ENCODE measurements around the gene CRKL.
A peak's percentile ranks its signal among the peaks of the same experiment; 100 is the strongest.

Gene CRKL

GRCh38 chr22:20967697-20968211 lies 50.5 kb downstream of the CRKL start:
- no peak for DNase-seq

GRCh38 chr22:20968281-20968977 lies 51.2 kb downstream of the CRKL start:
- DNase-seq = no peak

- DNase-seq = no peak
Observed at GRCh38 chr22:20970939-20971657, 53.9 kb downstream of the CRKL start.

GRCh38 chr22:20972014-20972694 lies 54.9 kb downstream of the CRKL start:
- peak; percentile 31 for DNase-seq

- no peak for DNase-seq
Observed at GRCh38 chr22:20972933-20973577, 55.8 kb downstream of the CRKL start.

- no peak for DNase-seq
Observed at GRCh38 chr22:20973634-20974286, 56.6 kb downstream of the CRKL start.

GRCh38 chr22:20974336-20974955 lies 57.2 kb downstream of the CRKL start:
- no peak for DNase-seq

- DNase-seq = no peak
Observed at GRCh38 chr22:20975541-20976290, 58.5 kb downstream of the CRKL start.

GRCh38 chr22:20976291-20976877 lies 59.2 kb downstream of the CRKL start:
- DNase-seq = no peak

GRCh38 chr22:20977019-20977418 lies 59.8 kb downstream of the CRKL start:
- DNase-seq = no peak

- no peak for DNase-seq
Observed at GRCh38 chr22:20977516-20978170, 60.4 kb downstream of the CRKL start.

GRCh38 chr22:20978419-20978818 lies 61.2 kb downstream of the CRKL start:
- DNase-seq = no peak

GRCh38 chr22:20979243-20979809 lies 62.1 kb downstream of the CRKL start:
- peak; percentile 73 for DNase-seq

GRCh38 chr22:20979940-20980453 lies 62.8 kb downstream of the CRKL start:
- DNase-seq = no peak

- no peak for DNase-seq
Observed at GRCh38 chr22:20980523-20980922, 63.3 kb downstream of the CRKL start.

GRCh38 chr22:20980938-20981722 lies 63.9 kb downstream of the CRKL start:
- no peak for DNase-seq

- DNase-seq = peak; percentile 83
Observed at GRCh38 chr22:20981787-20982562, 64.8 kb downstream of the CRKL start, which contains the start of gene LZTR1. Gene LZTR1, plus strand, starts transcription at chr22:20982297. Its CDS starts 75 bp downstream, at chr22:20982372.

- no peak for DNase-seq
Observed at GRCh38 chr22:20982563-20982882, 65.3 kb downstream of the CRKL start.
